HepG2 (cell line): Measurements from ENCODE around the gene HOXB6. TPM values are rescaled to one million over a fixed set of nuclear protein-coding genes. Genes with fewer than 3 reads are reported as not detected.

Source experiments
- ATF5 ChIP-seq: sonication (generic); formaldehyde crosslinking; IDR thresholded peaks from 2 replicates; pipeline ENCODE4 v1.4.0; 2020; ENCODE audit warnings: mild to moderate bottlenecking, low read depth, missing genetic modification reagents
- CBFB ChIP-seq: sonication (generic); formaldehyde crosslinking; IDR thresholded peaks from 2 replicates; pipeline ENCODE4 v1.4.0; 2020; ENCODE audit warnings: missing genetic modification reagents
- GABPB1 ChIP-seq: IDR thresholded peaks from 2 replicates; pipeline ENCODE4 v1.6.1; 2016; ENCODE audit warnings: mild to moderate bottlenecking, missing genetic modification reagents, moderate library complexity, missing compliant biosample characterization
- HOMEZ ChIP-seq: IDR thresholded peaks from 2 replicates; pipeline ENCODE4 v1.6.1; 2016; ENCODE audit warnings: low read depth
- KLF6 ChIP-seq: IDR thresholded peaks from 2 replicates; pipeline ENCODE4 v1.8.0; 2016; ENCODE audit warnings: missing biosample characterization, missing genetic modification reagents
- LBX2 ChIP-seq: sonication (generic); formaldehyde crosslinking; IDR thresholded peaks from 2 replicates; pipeline ENCODE4 v1.5.0; 2020; ENCODE audit warnings: missing genetic modification reagents, mild to moderate bottlenecking, borderline replicate concordance
- PITX1 ChIP-seq: sonication (generic); formaldehyde crosslinking; IDR thresholded peaks from 2 replicates; pipeline ENCODE4 v1.5.1; 2020; ENCODE audit warnings: mild to moderate bottlenecking, missing genetic modification reagents
- RFXAP ChIP-seq: sonication (generic); formaldehyde crosslinking; IDR thresholded peaks from 2 replicates; pipeline ENCODE4 v1.4.0; 2020; ENCODE audit warnings: missing genetic modification reagents, borderline replicate concordance
- THAP11 ChIP-seq: IDR thresholded peaks from 2 replicates; pipeline ENCODE4 v1.6.1; 2016; ENCODE audit warnings: missing biosample characterization, missing genetic modification reagents
- TSC22D2 ChIP-seq: sonication (generic); formaldehyde crosslinking; IDR thresholded peaks from 2 replicates; pipeline ENCODE4 v1.5.1; 2020; ENCODE audit warnings: missing genetic modification reagents, mild to moderate bottlenecking, borderline replicate concordance
- ZFP37 ChIP-seq: sonication (generic); formaldehyde crosslinking; IDR thresholded peaks from 2 replicates; pipeline ENCODE4 v1.4.0; 2020; ENCODE audit warnings: missing genetic modification reagents, borderline replicate concordance
- ZNF253 ChIP-seq: sonication (generic); formaldehyde crosslinking; IDR thresholded peaks from 2 replicates; pipeline ENCODE4 v1.8.0; 2022; ENCODE audit warnings: mild to moderate bottlenecking, missing genetic modification reagents, borderline replicate concordance
- ZNF263 ChIP-seq: sonication (generic); formaldehyde crosslinking; IDR thresholded peaks from 2 replicates; pipeline ENCODE4 v1.4.0; 2020; ENCODE audit warnings: missing genetic modification reagents
- ZNF563 ChIP-seq: sonication (generic); formaldehyde crosslinking; IDR thresholded peaks from 2 replicates; pipeline ENCODE4 v1.8.0; 2022; ENCODE audit warnings: mild to moderate bottlenecking, moderate library complexity, missing genetic modification reagents
- ZNF768 ChIP-seq: sonication (generic); formaldehyde crosslinking; IDR thresholded peaks from 2 replicates; pipeline ENCODE4 v1.4.0; 2020; ENCODE audit warnings: missing genetic modification reagents
- ZXDC ChIP-seq: sonication (generic); formaldehyde crosslinking; IDR thresholded peaks from 2 replicates; pipeline ENCODE4 v1.5.0; 2020; ENCODE audit warnings: mild to moderate bottlenecking, missing genetic modification reagents
- polyA plus RNA-seq, 8 experiments: library from polyadenylated mRNA; depleted of rRNA in 3 of 8; stranded (reverse) in 7 of 8; unstranded in 1 of 8; fragments of >200 nt; fragmentation: Illumina TruSeq in 4 of 8; extraction: Trizol in 4 of 8; gene quantifications; 2 replicates each; pipeline versions ENCODE4 v1.2.1 to v1.2.3, GENCODE V29; 2011 to 2016; ENCODE audit warnings: low read depth in 4 of 8, missing spikeins in 1 of 8, mixed read lengths in 1 of 8; ENCODE audit not compliant: insufficient read depth in 1 of 8
- total RNA-seq, 5 experiments: library from RNA; depleted of rRNA; stranded (reverse); fragments of >200 nt; fragmentation: Illumina TruSeq; extraction: Trizol; gene quantifications; 2 replicates each; pipeline ENCODE4 v1.2.3, GENCODE V29; 2016; ENCODE audit warnings: low read depth in 1 of 5
- TF ChIP-seq, protein P1 (sequence below): sonication (generic); formaldehyde crosslinking; IDR thresholded peaks from 2 replicates; pipeline ENCODE4 v1.4.0; 2020; ENCODE audit warnings: missing genetic modification reagents, borderline replicate concordance

HOXB6 gene
- total and polyA plus RNA-seq, 2 of the 13 experiments (the other 11 are each of a cell fraction or from before 2014, with no cell fraction given) = not detected

- 0 out of 2 replicates have a peak, but pooled peaks have one; percentile 39 for TF ChIP-seq HOMEZ (CRISPR knock-in tag)
- no peak for TF ChIP-seq LBX2 (CRISPR knock-in tag)
- peak; percentile 76 for TF ChIP-seq GABPB1 (CRISPR knock-in tag)
- peak; percentile 71; the same call in 1 of the 2 replicates for TF ChIP-seq TSC22D2 (CRISPR knock-in tag)
- TF ChIP-seq ZNF263 = peak; percentile 53; the same call in 1 of the 2 replicates
- TF ChIP-seq CBFB (CRISPR knock-in tag) = peak; percentile 74; the same call in 1 of the 2 replicates
- TF ChIP-seq ATF5 (CRISPR knock-in tag) = no peak
- TF ChIP-seq PITX1 (CRISPR knock-in tag) = peak; percentile 48; the same call in 1 of the 2 replicates
- peak; percentile 40; the same call in 1 of the 2 replicates for TF ChIP-seq THAP11 (CRISPR knock-in tag)
- TF ChIP-seq ZXDC = no peak
- TF ChIP-seq ZFP37 (CRISPR knock-in tag) = peak; percentile 43; the same call in 1 of the 2 replicates
- TF ChIP-seq RFXAP = 0 out of 2 replicates have a peak, but pooled peaks have one; percentile 32
- TF ChIP-seq ZNF563 = no peak
- TF ChIP-seq ZNF253 (CRISPR knock-in tag) = no peak
- peak; percentile 73; the same call in 1 of the 2 replicates for TF ChIP-seq ZNF768 (CRISPR knock-in tag)
- TF ChIP-seq, protein P1, sequence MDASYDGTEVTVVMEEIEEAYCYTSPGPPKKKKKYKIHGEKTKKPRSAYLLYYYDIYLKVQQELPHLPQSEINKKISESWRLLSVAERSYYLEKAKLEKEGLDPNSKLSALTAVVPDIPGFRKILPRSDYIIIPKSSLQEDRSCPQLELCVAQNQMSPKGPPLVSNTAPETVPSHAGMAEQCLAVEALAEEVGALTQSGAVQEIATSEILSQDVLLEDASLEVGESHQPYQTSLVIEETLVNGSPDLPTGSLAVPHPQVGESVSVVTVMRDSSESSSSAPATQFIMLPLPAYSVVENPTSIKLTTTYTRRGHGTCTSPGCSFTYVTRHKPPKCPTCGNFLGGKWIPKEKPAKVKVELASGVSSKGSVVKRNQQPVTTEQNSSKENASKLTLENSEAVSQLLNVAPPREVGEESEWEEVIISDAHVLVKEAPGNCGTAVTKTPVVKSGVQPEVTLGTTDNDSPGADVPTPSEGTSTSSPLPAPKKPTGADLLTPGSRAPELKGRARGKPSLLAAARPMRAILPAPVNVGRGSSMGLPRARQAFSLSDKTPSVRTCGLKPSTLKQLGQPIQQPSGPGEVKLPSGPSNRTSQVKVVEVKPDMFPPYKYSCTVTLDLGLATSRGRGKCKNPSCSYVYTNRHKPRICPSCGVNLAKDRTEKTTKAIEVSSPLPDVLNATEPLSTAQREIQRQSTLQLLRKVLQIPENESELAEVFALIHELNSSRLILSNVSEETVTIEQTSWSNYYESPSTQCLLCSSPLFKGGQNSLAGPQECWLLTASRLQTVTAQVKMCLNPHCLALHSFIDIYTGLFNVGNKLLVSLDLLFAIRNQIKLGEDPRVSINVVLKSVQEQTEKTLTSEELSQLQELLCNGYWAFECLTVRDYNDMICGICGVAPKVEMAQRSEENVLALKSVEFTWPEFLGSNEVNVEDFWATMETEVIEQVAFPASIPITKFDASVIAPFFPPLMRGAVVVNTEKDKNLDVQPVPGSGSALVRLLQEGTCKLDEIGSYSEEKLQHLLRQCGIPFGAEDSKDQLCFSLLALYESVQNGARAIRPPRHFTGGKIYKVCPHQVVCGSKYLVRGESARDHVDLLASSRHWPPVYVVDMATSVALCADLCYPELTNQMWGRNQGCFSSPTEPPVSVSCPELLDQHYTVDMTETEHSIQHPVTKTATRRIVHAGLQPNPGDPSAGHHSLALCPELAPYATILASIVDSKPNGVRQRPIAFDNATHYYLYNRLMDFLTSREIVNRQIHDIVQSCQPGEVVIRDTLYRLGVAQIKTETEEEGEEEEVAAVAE (CRISPR knock-in tag) = 0 out of 2 replicates have a peak, but pooled peaks have one; percentile 59
- TF ChIP-seq KLF6 (CRISPR knock-in tag) = peak; percentile 55; the same call in 1 of the 2 replicates
These were observed 31.6 kb upstream of the HOXB6 start (continued) for GRCh38 chr17:48636177-48637018.
